OCI-LY1 (cell line): ENCODE measurements around the gene PTPN14.

Experiments used
- CTCF ChIP-seq: fragments of 200-600 bp; sonication (generic), shearing (Covaris generic); IDR thresholded peaks from 2 replicates; pipeline ENCODE4 v1.5.1; 2017; ENCODE audit warnings: mild to moderate bottlenecking, antibody characterized with exemption, low read length, moderate library complexity, mixed read lengths
- EZH2 ChIP-seq: fragments of 200-600 bp; sonication (generic), shearing (Covaris generic); IDR thresholded peaks from 2 replicates; pipeline ENCODE4 v1.8.0; 2017; ENCODE audit warnings: borderline replicate concordance, mixed run types, mild to moderate bottlenecking, antibody characterized with exemption, low read length, moderate library complexity, mixed read lengths

- TF ChIP-seq CTCF, result no peak
- TF ChIP-seq EZH2, result no peak
Measured at GRCh38 chr1:214583113-214583512, 31.7 kb upstream of the PTPN14 start.
